VCaP (cell line): ENCODE data around the gene TOR2A.
A peak's percentile ranks its signal among the peaks of the same experiment; 100 is the strongest.

Experiments used
- H3K27ac ChIP-seq: fragments of 450-650 bp; 2 replicates; pipeline ENCODE4 v1.5.1; 2017
- CTCF ChIP-seq: fragments of 450-650 bp; conservative IDR thresholded peaks from 2 replicates; pipeline ENCODE4 v1.5.1; 2017; ENCODE audit warnings: mild to moderate bottlenecking, moderate library complexity

Gene TOR2A

DNA sequence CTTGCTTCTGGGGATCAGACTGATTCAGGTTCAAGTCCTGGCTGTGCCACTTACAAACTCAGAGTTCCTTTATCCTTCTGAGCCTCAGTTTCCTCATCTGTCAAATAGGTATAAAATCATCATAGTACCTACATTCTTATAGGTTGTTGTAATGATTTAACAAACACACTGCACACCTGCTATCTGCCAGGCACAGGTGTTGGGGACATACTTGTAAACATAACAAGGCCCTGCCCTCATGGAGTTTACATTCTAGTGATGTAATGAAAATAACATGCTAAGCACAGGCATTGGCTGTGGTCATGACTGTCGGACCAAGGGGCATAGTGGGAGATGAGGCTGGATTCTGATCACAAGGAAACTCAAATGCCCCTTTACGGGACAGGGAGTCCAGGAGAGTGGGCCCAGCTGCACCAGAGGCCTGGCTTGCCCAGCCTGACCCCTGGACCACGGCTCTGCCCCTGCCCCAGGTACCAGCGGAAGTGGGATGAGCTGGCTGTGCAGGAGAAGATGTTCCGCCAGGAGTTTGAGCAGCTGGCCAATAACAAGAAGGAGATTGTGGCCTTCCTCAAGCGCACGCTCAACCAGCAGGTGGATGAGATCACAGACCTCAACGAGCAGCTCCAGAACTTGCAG, 26.0 kb downstream of the TOR2A start:
- no peak overlapping the region for H3K27ac ChIP-seq
- no peak for TF ChIP-seq CTCF

DNA sequence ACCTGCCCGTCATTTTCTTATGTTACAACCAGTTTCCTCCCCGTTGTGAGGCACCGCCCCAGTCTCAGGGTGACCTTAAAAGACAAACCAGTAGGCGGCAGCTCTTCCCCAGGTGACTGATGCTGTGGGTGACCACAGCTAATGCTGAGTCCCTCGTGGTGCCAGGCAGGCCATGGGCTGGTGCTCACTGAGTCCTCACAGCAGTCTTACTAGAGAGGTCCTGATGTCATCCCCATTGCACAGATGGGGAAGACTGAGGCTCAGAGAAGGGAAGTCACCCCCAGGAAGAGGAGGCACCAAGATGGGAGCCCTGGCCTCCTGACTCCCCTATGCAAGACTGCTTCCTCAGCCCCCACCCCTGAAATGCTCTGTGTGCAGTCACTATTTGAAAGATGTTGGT, 27.3 kb downstream of the TOR2A start:
- no peak overlapping the region for H3K27ac ChIP-seq
- peak; percentile 22; the same call in 1 of the 2 replicates for TF ChIP-seq CTCF

DNA sequence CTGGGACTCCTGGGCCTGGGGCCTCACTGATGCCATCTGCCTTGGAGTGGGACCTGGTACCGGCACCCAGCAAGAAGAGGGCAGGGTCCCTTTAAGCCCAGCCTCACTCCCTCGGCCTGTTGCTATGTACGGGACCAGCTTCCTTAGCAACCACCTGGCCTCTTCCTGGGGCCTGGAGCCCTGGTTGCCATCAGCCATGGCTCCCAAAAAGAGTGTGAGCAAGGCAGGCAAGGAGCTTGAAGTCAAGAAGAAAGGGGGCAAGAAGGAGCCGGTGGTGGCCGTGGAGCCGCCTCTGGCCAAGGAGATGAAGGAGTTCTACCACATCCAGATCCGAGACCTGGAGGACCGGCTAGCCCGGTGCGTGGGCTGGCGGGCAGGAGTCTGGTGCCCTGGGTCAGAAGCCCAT, 28.3 kb downstream of the TOR2A start, which contains the start of gene CFAP157:
Gene CFAP157 (plus strand): TSS at position 153 of the 406 bp plus-strand sequence. CDS start 44 bp downstream, at position 197.
- no peak for TF ChIP-seq CTCF
- no peak within 1 kb of the TSS for H3K27ac ChIP-seq

- no peak for TF ChIP-seq CTCF
- no peak overlapping the region for H3K27ac ChIP-seq
These were observed 29.3 kb downstream of the TOR2A start for GRCh38 chr9:127705577-127706379.

DNA sequence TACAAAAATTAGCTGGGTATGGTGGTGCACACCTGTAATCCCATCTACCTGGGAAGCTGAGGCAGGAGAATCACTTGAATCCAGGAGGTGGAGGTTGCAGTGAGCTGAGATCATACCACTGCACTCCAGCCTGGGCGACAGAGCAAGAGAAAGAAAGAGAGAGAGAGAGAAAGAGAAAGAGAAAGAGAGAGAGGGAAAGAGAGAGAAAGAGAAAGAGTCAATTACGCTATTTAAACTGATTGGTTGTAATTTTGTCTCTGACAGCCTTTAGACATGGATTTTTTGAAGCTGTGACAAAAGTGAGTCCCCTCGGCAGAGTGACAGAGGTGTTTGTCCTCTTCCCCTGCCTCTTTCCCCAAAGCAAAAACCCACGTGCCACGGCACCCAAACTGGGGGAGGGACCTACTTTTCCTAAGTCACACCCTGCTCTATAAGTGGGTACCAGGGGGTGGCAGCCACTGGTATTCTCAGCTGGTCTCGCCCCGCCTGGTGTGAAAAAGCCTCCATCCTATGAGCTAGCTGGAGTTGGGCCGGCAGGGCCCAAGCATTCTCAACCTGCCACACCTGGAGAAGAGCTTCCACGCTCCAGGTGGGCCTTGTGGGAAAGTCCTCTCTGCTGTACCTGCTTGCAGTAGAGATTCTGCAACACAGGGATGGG, 31.7 kb downstream of the TOR2A start:
- TF ChIP-seq CTCF: no peak
- H3K27ac ChIP-seq: no peak overlapping the region

- no peak overlapping the region for H3K27ac ChIP-seq
- no peak for TF ChIP-seq CTCF
These were observed 34.4 kb downstream of the TOR2A start for GRCh38 chr9:127700594-127701255.

- H3K27ac ChIP-seq: no peak overlapping the region
- TF ChIP-seq CTCF: no peak
These were observed 35.0 kb downstream of the TOR2A start for GRCh38 chr9:127700140-127700539.
